GM18873 (cell line): ENCODE results near the gene TRABD2B.

Experiments used
- ATAC-seq: cut with Tn5 transposase; IDR thresholded peaks from one replicate; pipeline ENCODE4 v1.9.1; 2021; ENCODE audit warnings: mild to moderate bottlenecking, moderate library complexity, moderate number of reproducible peaks; ENCODE audit not compliant: unreplicated experiment, low FRiP score

TRABD2B gene

DNA sequence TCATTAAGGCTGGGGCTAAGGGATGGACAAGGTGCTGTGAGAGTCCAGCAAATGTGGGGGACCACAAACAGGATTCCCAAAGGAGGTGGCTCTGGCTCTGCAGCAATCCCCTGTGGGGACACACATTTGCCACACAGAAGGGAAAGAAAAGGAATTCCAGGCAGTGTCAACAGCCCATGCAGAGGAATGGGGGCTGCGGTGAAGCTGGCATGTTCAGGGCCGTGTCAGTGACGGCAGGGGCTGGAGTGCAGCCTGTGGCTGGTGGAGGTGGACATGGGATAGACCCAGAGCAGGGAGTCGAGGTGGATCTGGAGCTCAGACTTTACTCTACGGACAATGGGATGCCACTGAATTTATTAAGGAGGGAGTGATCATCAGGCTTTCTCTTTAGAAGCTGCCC lies 183.2 kb downstream of the TRABD2B start:
- no peak for ATAC-seq

DNA sequence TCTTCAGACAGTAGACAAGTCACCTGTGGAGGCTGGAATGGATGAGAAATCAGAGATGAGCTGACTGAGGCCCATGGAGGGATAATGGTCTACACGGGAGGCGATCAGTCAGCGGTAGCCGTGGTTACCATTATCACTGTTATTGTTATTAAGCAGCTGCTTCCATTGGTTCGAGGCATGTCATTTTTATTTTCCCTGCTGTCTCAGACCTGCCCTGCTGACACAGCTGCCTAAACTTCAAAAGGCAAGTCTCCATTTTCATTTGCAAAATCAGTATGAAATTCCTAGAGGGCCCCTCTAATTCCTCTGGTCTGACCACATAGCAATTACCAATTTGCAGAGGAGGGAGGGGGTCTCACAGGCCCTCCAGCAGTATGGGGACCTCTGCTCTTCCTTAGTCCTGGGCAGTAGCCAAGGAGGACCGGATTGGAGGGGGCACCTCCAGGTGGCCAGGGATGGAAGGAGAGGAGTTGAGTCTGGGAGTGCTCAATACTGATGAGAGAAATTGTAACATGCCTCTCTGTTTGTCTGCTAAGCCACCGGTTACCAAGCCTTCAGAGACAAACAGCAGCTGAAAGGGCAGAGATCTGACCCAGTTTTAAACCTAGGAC lies 184.2 kb downstream of the TRABD2B start:
- no peak for ATAC-seq

DNA sequence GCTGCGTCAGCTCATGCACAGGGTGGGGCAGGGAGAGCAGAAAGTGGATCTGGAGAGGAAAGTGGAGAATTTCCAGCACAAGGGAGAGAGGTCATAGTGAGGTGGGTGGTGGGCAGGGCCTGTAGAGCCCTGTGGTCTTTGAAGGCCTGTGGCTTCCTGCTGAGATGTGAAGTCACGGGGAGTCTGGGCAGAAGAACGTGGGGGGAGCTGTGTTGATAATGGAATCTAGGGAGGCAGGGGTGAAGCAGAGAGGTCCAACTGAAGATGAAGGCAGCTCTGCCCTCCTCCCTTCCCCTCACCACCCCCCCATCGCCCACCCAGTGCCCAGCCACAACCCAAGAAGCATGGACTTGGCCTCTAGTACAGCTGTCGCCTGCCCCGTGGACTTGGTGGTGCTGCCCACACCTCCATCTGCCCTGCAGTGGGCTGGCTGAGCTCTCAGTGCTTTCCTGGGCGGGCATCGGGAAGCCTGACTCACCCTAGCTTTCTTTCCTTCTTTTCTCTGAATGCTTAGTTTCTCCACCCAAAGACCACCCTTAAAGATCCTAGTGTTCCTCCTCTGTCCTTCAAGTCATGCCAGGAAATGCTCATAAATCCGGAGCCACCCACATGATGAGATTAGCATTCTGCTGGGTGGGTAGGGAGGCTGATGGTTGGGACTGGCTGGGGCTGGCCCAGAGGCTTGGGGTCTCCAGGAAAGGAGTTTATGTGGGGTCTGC lies 186.1 kb downstream of the TRABD2B start:
- no peak for ATAC-seq

DNA sequence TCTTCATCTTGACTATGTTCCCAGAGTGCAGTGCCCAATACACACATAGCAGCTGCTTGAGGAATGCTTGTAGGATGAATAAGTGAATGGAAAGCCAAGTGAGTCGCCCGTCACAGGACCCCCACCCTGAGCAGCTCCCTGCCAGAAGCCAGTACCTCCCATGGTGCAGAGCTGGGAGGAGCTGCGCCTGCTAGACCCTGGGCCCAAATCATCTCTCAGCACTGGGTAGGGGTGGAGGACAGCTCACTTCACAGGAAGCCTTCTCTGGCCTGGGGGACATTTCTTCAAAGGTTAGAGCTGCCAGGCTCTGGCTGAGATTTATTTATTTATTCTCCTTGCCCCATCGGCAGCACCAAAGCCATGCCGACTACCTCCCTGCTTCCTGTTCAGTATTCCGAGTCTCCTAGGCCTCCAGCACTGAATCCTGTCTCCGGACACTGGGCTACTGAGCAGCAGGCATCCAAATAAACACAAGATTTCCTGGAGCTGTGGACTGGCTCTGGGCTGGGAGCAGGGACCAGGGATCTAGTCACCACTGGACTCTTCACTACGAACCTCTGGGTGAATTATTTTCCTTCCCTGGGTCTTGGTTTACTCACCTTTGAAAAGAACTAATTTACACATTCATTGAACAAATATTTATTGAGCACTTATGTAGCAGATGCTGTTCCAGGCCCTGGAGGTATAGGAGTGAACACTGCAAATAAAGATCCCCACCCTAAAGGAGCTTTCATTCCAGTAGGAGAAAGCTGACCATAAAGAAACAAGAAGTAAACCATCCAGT lies 187.7 kb downstream of the TRABD2B start:
- ATAC-seq: no peak

DNA sequence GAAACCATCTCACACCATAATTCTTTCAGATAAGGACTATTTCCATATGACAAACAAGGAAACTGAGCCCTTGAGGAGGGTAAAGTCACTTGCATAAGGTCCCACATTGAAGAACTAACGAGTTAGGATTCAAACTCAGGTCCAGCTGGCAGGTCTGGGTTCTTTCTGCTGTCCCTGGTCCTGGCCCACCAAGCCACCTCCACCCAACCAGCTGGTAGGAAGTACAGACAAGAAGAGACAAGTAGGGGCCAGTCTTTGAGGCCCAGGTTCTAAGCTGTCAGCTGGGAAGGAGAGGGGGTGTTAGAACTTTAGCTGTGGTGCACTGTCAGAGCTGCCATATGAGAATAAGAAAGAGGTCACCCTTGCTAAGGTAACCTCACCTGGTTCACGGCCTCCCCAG lies 188.6 kb downstream of the TRABD2B start:
- no peak for ATAC-seq

DNA sequence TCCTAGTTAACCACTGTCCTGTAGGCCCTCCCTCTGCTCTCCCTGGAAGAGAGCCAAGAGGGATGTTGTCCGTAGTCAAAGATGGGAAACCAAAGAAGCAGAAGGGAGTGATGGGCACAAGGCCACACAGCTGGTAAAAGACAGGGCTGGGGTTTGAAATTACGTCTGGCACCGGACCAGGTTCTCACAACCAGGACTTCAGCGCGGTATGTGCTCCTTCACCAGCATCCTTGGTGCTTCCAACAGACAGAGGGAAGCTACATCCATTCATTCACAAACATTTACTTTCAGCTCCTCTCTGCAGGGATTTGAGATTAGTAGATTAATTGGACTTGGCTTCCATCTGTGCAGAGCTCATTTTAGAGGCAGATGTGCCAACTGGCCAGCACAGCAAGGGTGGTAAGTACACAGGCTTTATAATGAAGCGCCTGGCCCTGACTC lies 191.2 kb downstream of the TRABD2B start:
- ATAC-seq: no peak

DNA sequence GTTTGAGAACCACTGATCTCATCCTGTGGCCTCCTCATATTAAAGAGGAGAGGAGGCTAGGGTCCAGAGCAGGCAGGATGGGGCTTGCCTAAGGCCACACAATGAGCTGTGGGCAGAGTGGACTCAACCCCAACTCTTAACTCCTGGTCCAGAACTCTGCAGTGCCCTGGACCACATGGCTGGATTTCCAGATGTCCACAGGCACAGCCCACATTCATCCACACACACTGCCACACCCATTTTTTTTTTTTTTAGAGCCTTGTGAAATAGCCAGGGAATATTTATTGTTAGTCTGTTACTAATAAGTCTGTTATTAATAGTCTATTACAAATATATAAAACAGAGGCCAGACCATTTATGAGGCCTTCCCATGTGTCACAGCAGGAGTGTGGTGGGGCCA lies 192.2 kb downstream of the TRABD2B start:
- no peak for ATAC-seq

DNA sequence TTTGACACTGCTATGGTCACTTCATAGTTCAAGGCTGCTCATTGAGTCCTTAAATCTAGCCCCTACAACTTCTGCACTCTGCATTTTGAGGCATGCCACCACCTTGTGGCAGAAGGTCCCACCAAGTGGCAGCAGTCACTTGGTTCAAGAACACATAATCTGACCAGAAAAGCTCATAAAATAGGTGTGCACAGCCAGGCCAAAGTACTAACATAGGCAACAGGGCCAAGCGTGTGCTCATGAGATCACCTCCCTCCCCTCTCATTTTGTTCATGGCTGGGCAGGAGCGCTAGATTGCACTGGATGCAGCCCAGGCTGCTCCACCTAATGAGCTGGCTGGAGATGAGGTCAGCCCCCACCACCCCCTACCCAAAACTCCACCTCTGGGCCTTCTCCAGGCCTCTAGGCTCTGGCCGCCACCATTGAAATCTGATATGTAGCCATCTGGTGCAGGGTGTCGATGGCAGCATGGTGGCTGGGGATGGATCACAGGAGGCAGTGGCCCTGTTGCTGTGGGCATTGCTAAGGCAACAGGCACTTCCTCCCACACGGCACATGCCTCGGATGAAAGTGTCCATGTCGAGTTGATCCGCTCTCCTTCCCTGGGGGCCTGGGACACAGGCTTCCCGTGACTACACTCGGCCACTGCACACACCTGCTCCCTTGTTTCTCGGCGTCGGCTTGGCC lies 193.2 kb downstream of the TRABD2B start:
- no peak for ATAC-seq

DNA sequence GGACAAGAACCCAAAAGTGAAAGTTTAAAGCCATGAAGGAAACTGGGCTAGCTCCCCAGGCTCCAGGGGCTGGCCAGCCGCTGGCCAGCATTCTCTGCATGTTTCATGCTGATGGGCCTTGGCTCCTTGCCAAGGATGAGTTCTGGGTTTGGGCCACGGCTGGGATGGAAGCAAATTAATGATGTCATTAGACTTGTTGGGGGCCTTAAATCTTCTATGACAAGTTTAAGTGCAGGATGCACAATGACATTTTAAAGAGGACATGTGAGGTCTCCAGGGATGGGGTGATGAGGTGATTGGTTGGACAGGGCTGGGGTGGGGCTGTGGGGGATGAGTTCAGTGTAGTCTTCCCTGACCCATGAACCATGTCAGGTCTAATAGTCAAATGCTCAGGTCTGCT lies 199.6 kb downstream of the TRABD2B start:
- no peak for ATAC-seq

DNA sequence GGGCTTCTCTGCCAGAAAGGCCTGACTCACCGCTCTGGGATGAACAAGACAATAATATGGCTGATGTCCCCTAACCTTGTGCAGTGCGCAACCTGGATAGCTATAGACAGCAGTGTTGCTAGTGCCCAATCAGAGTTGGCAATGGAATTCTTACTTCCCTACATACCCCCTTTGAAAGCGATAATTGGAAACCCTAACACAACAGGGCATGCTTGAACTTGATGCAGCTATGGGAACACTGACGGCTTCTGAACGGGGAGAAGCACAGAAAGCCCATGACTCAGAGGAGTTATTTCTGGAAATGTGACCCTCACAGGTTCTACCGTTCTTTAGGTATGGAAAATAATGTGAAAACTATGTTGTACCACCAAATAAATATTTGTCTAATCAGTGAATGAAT lies 200.6 kb downstream of the TRABD2B start:
- ATAC-seq: no peak

DNA sequence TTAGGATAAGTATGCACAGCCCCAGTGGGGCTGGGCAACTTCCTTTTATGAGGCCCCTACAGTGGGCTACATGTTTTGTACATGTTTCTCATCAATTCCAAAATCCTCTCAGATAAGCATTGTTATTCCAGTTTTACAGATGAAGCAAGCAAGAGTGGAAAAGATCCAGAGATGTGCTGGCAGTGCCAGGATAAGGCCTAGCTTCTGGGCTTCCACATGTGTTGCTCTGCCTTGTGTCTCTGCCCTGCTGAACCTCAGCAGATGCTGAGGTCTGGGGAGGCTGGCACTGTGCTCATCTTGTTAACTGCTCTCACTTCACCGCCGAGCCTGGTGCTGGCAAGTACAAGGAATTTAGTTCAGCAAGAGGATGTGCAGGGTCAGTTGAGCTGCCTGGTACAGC lies 202.1 kb downstream of the TRABD2B start:
- no peak for ATAC-seq

DNA sequence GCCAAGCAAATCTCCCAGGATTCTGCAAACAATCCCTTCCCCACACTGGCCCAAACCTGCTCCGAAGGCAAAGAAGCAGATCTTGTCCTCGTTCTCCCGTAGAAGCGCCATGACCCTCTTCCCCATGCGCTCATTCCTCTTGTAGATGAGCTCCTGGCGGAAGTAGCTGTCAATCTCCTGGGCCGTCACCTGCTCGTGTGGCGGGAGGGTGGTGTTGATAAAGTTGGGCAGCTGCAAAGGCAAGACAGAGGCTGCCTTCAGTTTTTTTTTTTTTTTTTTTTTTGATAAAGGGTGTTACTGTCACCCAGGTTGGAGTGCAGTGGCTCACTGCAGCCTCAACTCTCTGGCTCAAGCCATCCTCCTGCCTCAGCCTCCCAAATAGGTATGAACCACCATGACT lies 202.7 kb downstream of the TRABD2B start:
- ATAC-seq: no peak

DNA sequence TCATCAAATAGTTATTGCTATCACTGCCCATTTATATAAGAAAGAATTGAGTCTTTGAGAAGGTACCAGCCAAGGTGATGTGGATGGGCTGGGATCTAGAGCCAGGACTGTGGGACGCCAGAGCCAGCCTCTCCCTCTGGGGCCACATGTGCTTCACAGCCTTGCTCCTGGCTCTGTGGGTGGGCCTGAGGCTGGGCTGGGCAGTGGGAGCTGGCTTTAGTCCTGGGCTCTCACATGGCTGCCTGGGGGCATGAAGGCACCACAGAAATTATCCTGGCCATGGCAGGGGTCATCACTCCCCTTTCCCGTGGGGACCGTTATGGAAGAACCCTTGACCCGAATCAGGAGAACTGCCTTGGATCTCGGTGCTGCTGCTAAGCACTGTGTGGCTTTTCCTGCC lies 203.1 kb downstream of the TRABD2B start:
- no peak for ATAC-seq

DNA sequence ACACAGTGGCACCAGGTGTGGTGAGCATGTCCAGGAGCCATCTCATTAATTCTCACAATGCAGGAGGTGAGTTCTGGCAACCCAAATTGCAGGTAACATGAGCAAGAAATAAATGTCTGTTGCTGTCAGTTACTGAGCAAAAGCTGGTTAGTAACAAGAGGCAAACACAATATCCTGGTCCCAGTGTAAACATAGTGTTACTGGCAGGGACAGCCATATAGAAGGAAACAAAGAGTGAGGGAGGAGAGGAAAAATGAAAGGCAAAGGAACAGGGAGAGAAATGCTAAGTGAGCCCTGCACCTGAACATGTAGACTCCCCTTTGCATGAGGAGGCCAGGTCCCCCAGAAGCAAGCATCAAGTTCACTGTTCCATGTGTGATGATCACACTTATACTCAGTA lies 203.6 kb downstream of the TRABD2B start:
- ATAC-seq: no peak

DNA sequence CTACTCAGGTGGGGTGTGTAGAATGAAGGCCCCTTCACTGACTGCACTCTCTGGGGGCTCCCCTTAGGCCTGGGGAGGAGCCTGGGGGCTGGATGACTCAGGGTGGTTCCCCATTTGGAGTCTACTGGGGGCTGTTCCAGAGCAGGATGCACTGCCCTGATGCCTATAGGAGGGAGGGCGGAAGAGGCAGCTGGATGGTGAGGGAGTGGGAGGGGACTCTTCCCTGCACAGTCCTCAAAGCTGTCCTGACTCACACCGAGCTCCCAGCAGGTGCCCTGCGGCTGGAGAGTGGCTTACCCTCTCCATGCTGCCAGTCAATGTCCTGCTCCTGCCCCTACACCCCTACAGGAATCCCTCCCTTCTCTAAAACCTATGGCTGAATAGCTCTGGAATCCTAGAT lies 204.4 kb downstream of the TRABD2B start:
- no peak for ATAC-seq

DNA sequence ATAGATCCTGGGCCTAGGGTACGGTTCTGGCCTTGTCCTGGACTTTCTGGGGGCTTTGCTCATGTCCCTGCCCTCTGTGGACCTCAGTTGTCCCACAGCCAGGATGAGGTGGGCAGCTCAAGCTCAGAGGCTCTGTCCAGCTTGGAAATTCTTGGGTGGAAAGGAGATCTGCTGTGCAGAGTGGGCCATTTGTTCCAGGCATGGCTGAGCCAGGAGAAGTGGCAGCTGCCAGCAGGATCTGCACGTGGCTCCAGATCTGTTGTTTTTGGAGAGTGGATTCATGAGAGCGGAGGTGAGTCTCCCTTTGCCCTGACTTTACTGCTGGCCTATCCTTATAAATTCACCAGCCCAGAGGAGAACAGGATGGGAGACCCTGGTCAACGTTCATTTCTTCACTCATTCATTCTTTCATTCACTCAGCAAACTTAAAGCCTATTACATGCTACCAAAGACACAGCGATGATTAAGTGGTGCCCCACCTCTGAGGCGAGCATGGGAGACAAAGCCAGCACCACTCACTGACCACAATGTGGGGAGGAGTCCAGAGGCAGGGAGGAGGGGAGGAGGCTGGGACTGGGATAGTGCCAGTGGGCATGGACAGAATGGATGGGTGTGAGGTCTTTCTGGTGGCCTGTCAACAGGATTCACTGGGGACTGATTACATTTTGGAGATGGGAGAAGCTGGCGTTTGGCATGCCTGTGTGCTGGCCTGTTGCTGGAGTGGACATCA lies 205.1 kb downstream of the TRABD2B start:
- no peak for ATAC-seq

DNA sequence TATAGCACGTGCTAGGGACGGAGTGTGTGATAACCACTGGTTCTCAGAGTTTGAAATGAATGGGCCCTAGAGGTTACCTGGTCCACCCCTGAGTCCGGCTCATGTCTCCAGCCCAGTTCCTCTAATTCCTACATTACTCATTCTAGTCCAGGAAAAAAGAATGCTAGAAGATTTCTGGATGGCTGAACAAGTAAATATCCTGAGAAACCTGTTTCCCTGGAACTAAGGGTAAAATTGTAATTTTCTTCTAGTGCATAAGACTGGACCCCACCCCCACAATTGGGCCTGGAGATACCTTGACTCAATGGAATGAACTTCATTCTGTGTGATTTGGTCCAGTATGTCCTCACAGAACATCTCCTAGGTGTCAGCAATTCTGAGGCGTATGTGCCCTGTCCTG lies 208.4 kb downstream of the TRABD2B start:
- no peak for ATAC-seq

DNA sequence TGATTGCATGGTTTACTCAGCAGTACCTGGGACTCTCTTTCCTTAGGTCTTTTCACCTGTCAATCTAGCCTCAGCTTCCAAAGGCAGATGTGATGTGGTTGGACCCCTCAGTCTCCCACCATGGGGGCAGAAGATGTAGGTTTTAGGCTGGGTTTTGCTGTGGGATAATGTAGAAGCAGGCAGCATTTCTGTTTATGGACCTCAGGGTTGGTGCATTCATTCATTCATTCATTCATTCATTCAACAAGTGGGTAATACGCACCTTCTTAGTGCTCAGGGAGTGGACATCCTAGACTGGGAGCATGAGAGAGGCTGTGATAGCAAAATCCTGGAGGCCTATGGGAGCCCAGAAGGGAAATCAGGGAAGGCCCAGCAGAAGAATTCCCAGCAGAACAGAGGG lies 209.6 kb downstream of the TRABD2B start:
- no peak for ATAC-seq

DNA sequence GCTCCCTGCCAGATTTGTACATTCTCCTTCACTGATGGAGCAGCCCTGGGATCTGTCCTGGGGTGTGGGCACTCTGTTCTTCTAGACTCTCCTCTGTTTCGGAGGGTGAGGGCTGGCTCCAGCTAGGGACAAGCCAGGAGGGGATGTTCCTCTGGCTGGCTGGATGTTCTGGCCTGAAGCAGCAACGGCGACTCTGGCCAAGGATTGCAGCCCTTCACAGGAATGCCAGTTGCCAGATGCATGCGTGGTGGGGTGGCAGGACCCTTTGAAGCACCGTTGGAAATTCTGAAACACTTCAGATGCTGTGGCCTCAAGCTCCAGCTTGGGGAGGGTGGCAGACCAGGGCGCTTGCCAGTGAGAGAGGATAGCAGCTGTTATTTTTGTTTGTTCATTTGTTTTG lies 210.9 kb downstream of the TRABD2B start:
- no peak for ATAC-seq

DNA sequence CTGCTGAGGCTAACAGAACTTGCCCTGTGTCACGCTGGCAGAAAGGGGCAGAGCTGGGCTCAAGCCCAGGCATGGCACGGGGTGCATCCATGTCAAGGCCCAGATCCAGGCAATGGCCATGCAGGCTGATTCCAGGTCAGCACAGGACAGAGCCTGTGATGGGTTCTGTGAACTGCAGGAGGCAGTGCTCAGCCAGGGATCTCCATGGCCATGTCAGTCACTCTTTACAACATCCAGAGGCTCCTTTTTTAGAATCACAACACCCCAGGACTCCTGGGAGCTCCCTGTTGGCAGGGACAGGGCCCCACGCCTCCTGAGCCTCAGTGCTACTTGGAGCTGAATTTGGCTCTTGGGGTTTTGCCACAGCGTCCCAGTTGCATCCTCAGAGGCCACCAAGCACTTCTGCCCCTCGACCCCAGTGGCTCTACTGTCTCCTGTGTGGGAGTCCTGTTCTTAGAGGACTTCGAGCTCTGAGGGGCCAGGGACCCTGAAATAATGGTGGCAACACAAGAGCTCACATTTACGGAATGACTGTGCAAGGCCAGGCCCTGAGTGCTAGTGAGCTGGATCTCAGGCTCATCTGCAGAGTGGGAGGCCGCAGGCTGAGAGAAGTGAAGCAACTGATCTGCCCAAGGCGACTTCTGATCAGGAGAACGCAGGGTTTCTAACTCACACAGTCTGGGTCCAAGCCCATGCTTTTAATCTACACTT lies 211.5 kb downstream of the TRABD2B start:
- ATAC-seq: no peak
